HCT116 (cell line): Measurements from ENCODE around the gene CERK. TPM values are rescaled to one million over a fixed set of nuclear protein-coding genes. Genes with fewer than 3 reads are reported as not detected.

ENCODE experiments used
- ATAC-seq: fragments of 200-7000 bp; cut with Tn5 transposase; 2 replicates; pipeline ENCODE4 v1.9.1; 2020; ENCODE audit warnings: mild to moderate bottlenecking, moderate library complexity
- BruUV-seq: library from RNA; stranded (reverse); fragments of 400-500 nt; replicated peaks from 2 replicates; lab custom pipeline; 2021; lab: Mats Ljungman, UMichigan
- CTCF ChIA-PET: fragments of 300-600 bp; sonication (Branson Sonifier 250); formaldehyde crosslinking; loops from one replicate; lab custom pipeline; 2021; ENCODE audit warnings: antibody characterized with exemption; lab: Charles Lee
- POLR2A ChIA-PET: fragments of 300-600, 350-600 bp; sonication (Branson Sonifier 250); formaldehyde crosslinking; loops from one replicate; lab custom pipeline; 2021; ENCODE audit warnings: antibody characterized with exemption; lab: Charles Lee
- RAD21 ChIA-PET, 2 experiments: fragments of 300-600 bp; sonication (Branson Sonifier 250); formaldehyde crosslinking; loops; one replicate each; lab custom pipeline; 2023; ENCODE audit warnings: low total read pairs in 2 of 2; ENCODE audit not compliant: uncharacterized antibody in 2 of 2, unreplicated experiment in 2 of 2, low non-redundant PET in 1 of 2; lab: Charles Lee
- DNase-seq: peaks from one replicate; pipeline ENCODE4 v3.0.0-alpha.2; 2010; ENCODE audit warnings: low read depth, low spot score
- H2AFZ ChIP-seq: fragments of 200-600 bp; shearing (Covaris generic), sonication (generic); 2 replicates; pipeline ENCODE4 v1.6.1; 2017; ENCODE audit warnings: low read depth, mixed run types, mixed read lengths, antibody characterized with exemption, low read length; ENCODE audit not compliant: poor library complexity, severe bottlenecking
- H3K27ac ChIP-seq: 2 replicates; pipeline ENCODE4 v1.5.1; 2012; ENCODE audit warnings: low read depth, low read length
- H3K27me3 ChIP-seq: fragments of 200-600 bp; sonication (generic); 2 replicates; pipeline ENCODE4 v1.6.1; 2016; ENCODE audit warnings: mixed run types, low read length, mixed read lengths; ENCODE audit not compliant: insufficient read depth
- H3K36me3 ChIP-seq, 2 experiments: fragments of 200-500 bp in 1 of 2; fragments of 200-600 bp in 1 of 2; sonication (Bioruptor generic) in 1 of 2; sonication (generic) in 1 of 2; 2 replicates each; pipeline versions ENCODE4 v1.5.1 to v1.6.1; 2014 to 2016; ENCODE audit warnings: low read length in 2 of 2, inconsistent platforms in 1 of 2, mixed read lengths in 1 of 2, mixed run types in 1 of 2; ENCODE audit not compliant: insufficient read depth in 2 of 2, control insufficient read depth in 1 of 2
- H3K4me1 ChIP-seq, 2 experiments: fragments of 200-600 bp in 1 of 2; sonication (generic) in 1 of 2; 2 replicates each; pipeline versions ENCODE4 v1.5.1 to v1.6.1; 2012 to 2017; ENCODE audit warnings: low read length in 2 of 2, inconsistent platforms in 1 of 2, mild to moderate bottlenecking in 1 of 2, mixed read lengths in 1 of 2, mixed run types in 1 of 2, moderate library complexity in 1 of 2; ENCODE audit not compliant: insufficient read depth in 2 of 2, control insufficient read depth in 1 of 2
- H3K4me2 ChIP-seq: fragments of 200-600 bp; sonication (generic); 2 replicates; pipeline ENCODE4 v1.6.1; 2017; ENCODE audit warnings: mixed run types, low read length, mixed read lengths
- H3K4me3 ChIP-seq, 2 experiments: fragments of 200-600 bp in 1 of 2; sonication (generic) in 1 of 2; replicated peaks in 1 of 2; 2 replicates each; pipeline ENCODE4 v1.5.1; 2011 to 2016; ENCODE audit warnings: low read length in 2 of 2, control low read depth in 1 of 2, low read depth in 1 of 2, mild to moderate bottlenecking in 1 of 2, mixed read lengths in 1 of 2, mixed run types in 1 of 2
- H3K79me2 ChIP-seq: fragments of 200-600 bp; sonication (generic); 2 replicates; pipeline ENCODE4 v1.6.1; 2017; ENCODE audit warnings: mild to moderate bottlenecking, mixed run types, low read length, moderate library complexity, mixed read lengths; ENCODE audit not compliant: insufficient read depth
- H3K9ac ChIP-seq: fragments of 200-600 bp; sonication (generic); 2 replicates; pipeline ENCODE4 v1.6.1; 2016; ENCODE audit warnings: low read length, mixed read lengths
- H3K9me2 ChIP-seq: fragments of 200-600 bp; sonication (generic), shearing (Covaris generic); 2 replicates; pipeline ENCODE4 v1.6.1; 2017; ENCODE audit warnings: mixed run types, mild to moderate bottlenecking, moderate library complexity; ENCODE audit not compliant: insufficient read depth
- H3K9me3 ChIP-seq, 2 experiments: fragments of 200-500 bp in 1 of 2; fragments of 200-600 bp in 1 of 2; sonication (Bioruptor generic) in 1 of 2; sonication (generic) in 1 of 2; 2 replicates each; pipeline ENCODE4 v1.6.1; 2014 to 2017; ENCODE audit warnings: low read length in 2 of 2, mixed read lengths in 2 of 2, inconsistent platforms in 1 of 2, low read depth in 1 of 2, mild to moderate bottlenecking in 1 of 2, mixed run types in 1 of 2, moderate library complexity in 1 of 2; ENCODE audit not compliant: control insufficient read depth in 1 of 2, insufficient read depth in 1 of 2
- H4K20me1 ChIP-seq: fragments of 200-600 bp; sonication (generic), shearing (Covaris generic); 2 replicates; pipeline ENCODE4 v1.6.1; 2017; ENCODE audit warnings: mixed run types, mild to moderate bottlenecking, moderate library complexity; ENCODE audit not compliant: insufficient read depth
- CBX3 ChIP-seq: IDR thresholded peaks from 2 replicates; pipeline ENCODE4 v1.6.1; 2012; ENCODE audit warnings: low read depth
- EGR1 ChIP-seq: IDR thresholded peaks from 2 replicates; pipeline ENCODE4 v1.6.1; 2012; ENCODE audit warnings: low read depth
- ELF1 ChIP-seq: IDR thresholded peaks from 2 replicates; pipeline ENCODE4 v1.6.1; 2012; ENCODE audit warnings: low read depth, borderline replicate concordance
- EZH2 ChIP-seq: fragments of 200-600 bp; sonication (generic); IDR thresholded peaks from 2 replicates; pipeline ENCODE4 v1.6.1; 2017; ENCODE audit warnings: antibody characterized with exemption, mixed run types
- EZH2phosphoT487 ChIP-seq: fragments of 200-600 bp; IDR thresholded peaks from 2 replicates; pipeline ENCODE4 v1.6.1; 2018; ENCODE audit warnings: antibody characterized with exemption, borderline replicate concordance
- SIN3A ChIP-seq: IDR thresholded peaks from 2 replicates; pipeline ENCODE4 v1.6.1; 2012; ENCODE audit warnings: low read depth
- SP1 ChIP-seq: IDR thresholded peaks from 2 replicates; pipeline ENCODE4 v1.6.1; 2012; ENCODE audit warnings: low read depth
- SRF ChIP-seq: IDR thresholded peaks from 2 replicates; pipeline ENCODE4 v1.6.1; 2012; ENCODE audit warnings: low read depth
- ZFX ChIP-seq: fragments of 450-650 bp; IDR thresholded peaks from 2 replicates; pipeline ENCODE4 v1.6.1; 2017
- ZNF274 ChIP-seq: fragments of 200-500 bp; sonication (Bioruptor generic); IDR thresholded peaks from 2 replicates; pipeline ENCODE4 v1.6.1; 2014; ENCODE audit warnings: mild to moderate bottlenecking, low read depth, low read length, inconsistent platforms
- intact Hi-C: fragments of 100-400 bp; cut with micrococcal nuclease; formaldehyde crosslinking; loops from 2 replicates; pipeline ENCODE4 v1.10.0; 2022
- total RNA-seq: library from RNA; stranded (reverse); gene quantifications from one replicate; pipeline ENCODE4 v1.2.1, GENCODE V29; 2021; ENCODE audit not compliant: unreplicated experiment
- TF ChIP-seq, protein P1 (sequence below): IDR thresholded peaks from 2 replicates; pipeline ENCODE4 v1.6.1; 2012; ENCODE audit warnings: low read depth

The CERK gene
- total RNA-seq, 1 experiment from 2014 or later: 35.0 TPM

DNA sequence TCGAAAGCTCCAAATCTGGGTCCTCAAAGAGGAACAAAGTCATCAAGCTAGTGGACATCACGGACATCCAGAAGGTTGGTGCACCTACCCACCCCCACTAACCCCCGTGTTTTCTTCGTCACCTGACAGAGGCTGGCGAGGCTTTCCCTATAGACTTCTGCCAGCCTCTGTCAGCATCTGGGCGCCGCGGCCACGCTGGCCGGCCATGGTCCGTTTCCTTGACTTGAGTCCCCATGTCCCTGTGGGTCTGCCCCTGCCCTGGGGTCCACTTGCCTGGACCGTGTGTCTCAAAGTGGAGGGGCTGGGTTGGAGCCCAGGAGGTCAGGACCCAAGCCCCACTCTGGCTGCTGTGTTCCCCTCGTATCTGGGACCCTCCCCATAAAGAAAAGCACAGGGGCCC is 62.6 kb downstream of the CERK start:
- no peaks in the 10 kb centered on the region for H3K27me3 ChIP-seq
- RAD21 ChIA-PET: no interaction called here
- H3K79me2 ChIP-seq: no peaks in the 10 kb centered on the region
- no TSS peak for BruUV-seq
- intact Hi-C loops: no loop called here
- H3K9me3 ChIP-seq: no peaks in the 10 kb centered on the region
- no peak overlapping the region for H2AFZ ChIP-seq
- no peak overlapping the region for H3K4me3 ChIP-seq
- no peak for TF ChIP-seq EZH2phosphoT487
- TF ChIP-seq, all 23 proteins: peak for 0
- no peak for ATAC-seq
- no peaks in the 10 kb centered on the region for H3K4me1 ChIP-seq
- H4K20me1 ChIP-seq: no peaks in the 10 kb centered on the region
- no peak for DNase-seq
- H3K4me2 ChIP-seq: no peak overlapping the region
- H3K9ac ChIP-seq: no peak overlapping the region
- ChIA-PET CTCF (no interaction called here), POLR2A (no interaction called here)
- H3K27ac ChIP-seq: no peak overlapping the region
- no peaks in the 10 kb centered on the region for H3K36me3 ChIP-seq
- no peaks in the 10 kb centered on the region for H3K9me2 ChIP-seq

GRCh38 chr22:46674906-46675305 is 63.1 kb downstream of the CERK start:
- H3K27ac ChIP-seq: no peak overlapping the region
- no peaks in the 10 kb centered on the region for H3K9me3 ChIP-seq
- no peaks in the 10 kb centered on the region for H4K20me1 ChIP-seq
- H3K79me2 ChIP-seq: no peaks in the 10 kb centered on the region
- ChIA-PET RAD21 (no interaction called here), POLR2A (no interaction called here), CTCF (no interaction called here)
- H3K9me2 ChIP-seq: no peaks in the 10 kb centered on the region
- ATAC-seq: no peak
- H3K4me3 ChIP-seq: no peak overlapping the region
- H3K4me2 ChIP-seq: no peak overlapping the region
- no peak for DNase-seq
- intact Hi-C loops: no loop called here
- no peaks in the 10 kb centered on the region for H3K36me3 ChIP-seq
- H3K4me1 ChIP-seq: no peaks in the 10 kb centered on the region
- H3K27me3 ChIP-seq: no peaks in the 10 kb centered on the region
- no TSS peak for BruUV-seq
- no peak overlapping the region for H2AFZ ChIP-seq
- no peak for TF ChIP-seq EGR1
- H3K9ac ChIP-seq: no peak overlapping the region

GRCh38 chr22:46674367-46674781 is 63.7 kb downstream of the CERK start:
- H3K27me3 ChIP-seq: no peaks in the 10 kb centered on the region
- CTCF ChIA-PET: no interaction called here
- TF ChIP-seq SRF (no peak), CBX3 (no peak), SP1 (no peak), ELF1 (no peak), SIN3A (no peak), EGR1 (no peak), ZNF274 (no peak), EZH2 (no peak), ZFX (no peak)
- TF ChIP-seq, protein P1, sequence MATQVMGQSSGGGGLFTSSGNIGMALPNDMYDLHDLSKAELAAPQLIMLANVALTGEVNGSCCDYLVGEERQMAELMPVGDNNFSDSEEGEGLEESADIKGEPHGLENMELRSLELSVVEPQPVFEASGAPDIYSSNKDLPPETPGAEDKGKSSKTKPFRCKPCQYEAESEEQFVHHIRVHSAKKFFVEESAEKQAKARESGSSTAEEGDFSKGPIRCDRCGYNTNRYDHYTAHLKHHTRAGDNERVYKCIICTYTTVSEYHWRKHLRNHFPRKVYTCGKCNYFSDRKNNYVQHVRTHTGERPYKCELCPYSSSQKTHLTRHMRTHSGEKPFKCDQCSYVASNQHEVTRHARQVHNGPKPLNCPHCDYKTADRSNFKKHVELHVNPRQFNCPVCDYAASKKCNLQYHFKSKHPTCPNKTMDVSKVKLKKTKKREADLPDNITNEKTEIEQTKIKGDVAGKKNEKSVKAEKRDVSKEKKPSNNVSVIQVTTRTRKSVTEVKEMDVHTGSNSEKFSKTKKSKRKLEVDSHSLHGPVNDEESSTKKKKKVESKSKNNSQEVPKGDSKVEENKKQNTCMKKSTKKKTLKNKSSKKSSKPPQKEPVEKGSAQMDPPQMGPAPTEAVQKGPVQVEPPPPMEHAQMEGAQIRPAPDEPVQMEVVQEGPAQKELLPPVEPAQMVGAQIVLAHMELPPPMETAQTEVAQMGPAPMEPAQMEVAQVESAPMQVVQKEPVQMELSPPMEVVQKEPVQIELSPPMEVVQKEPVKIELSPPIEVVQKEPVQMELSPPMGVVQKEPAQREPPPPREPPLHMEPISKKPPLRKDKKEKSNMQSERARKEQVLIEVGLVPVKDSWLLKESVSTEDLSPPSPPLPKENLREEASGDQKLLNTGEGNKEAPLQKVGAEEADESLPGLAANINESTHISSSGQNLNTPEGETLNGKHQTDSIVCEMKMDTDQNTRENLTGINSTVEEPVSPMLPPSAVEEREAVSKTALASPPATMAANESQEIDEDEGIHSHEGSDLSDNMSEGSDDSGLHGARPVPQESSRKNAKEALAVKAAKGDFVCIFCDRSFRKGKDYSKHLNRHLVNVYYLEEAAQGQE: no peak

More at GRCh38 chr22:46674367-46674781, 63.7 kb downstream of the CERK start:
- Histone ChIP-seq H3K9me3 (no peaks in the 10 kb centered on the region), H3K9me2 (no peaks in the 10 kb centered on the region), H2AFZ (no peak overlapping the region), H3K36me3 (no peaks in the 10 kb centered on the region), H4K20me1 (no peaks in the 10 kb centered on the region), H3K4me2 (no peak overlapping the region), H3K4me3 (no peak overlapping the region), H3K4me1 (no peaks in the 10 kb centered on the region), H3K79me2 (no peaks in the 10 kb centered on the region), H3K27ac (no peak overlapping the region), H3K9ac (no peak overlapping the region)
- intact Hi-C loops: no loop called here
- POLR2A ChIA-PET: no interaction called here
- ATAC-seq (no peak), DNase-seq (no peak)
- RAD21 ChIA-PET: no interaction called here
- no TSS peak for BruUV-seq
